ENCODE results near the gene MON2. TPM values are rescaled to one million over a fixed set of nuclear protein-coding genes. Genes with fewer than 3 reads are reported as not detected.

Gene MON2
- total and polyA plus RNA-seq, 2 donors from 2014 or later: 11.6 to 57.9 TPM

- DNase-seq: peak in 3 of 5 donors; percentile 10 to 92 (median 46)
- TF ChIP-seq CTCF (IDR thresholded peaks at IDR 0.05; ENCODE audit: borderline replicate concordance, extremely low read depth, insufficient read depth): no peak
- Histone ChIP-seq H3K27ac (ENCODE audit: low read depth in 2 of 2, low read length in 2 of 2) (peak overlapping the region; percentile 14 to 55), H3K9ac (ENCODE audit: low read length in 3 of 3) (no peak overlapping the region), H3K9me3 (ENCODE audit: control insufficient read depth in 2 of 3, insufficient read depth in 1 of 3, low read length in 3 of 3) (no peaks in the 10 kb centered on the region), H3K4me1 (ENCODE audit: control insufficient read depth in 2 of 3, insufficient read depth in 2 of 3, low read depth in 1 of 3, low read length in 3 of 3) (peaks cover 0 to 15% (median 2%) of the 10 kb centered on the region in 3 donors), H3K36me3 (ENCODE audit: control insufficient read depth in 2 of 3, insufficient read depth in 3 of 3, low read length in 3 of 3) (peaks cover 0 to 3% (median 0%) of the 10 kb centered on the region in 3 donors), H3K27me3 (ENCODE audit: control insufficient read depth, insufficient read depth, low read length) (no peaks in the 10 kb centered on the region), H3K4me3 (ENCODE audit: low read length in 3 of 3) (no peak overlapping the region)
- no peak for FAIRE-seq
- intact Hi-C loops (cut with DNase I): no loop called here
Observed at GRCh38 chr12:62519043-62519442, 52.4 kb downstream of the MON2 start.

GRCh38 chr12:62520361-62520760 is 53.7 kb downstream of the MON2 start:
- no peak for DNase-seq
- intact Hi-C loops (cut with DNase I): no loop called here
- Histone ChIP-seq H3K27me3 (ENCODE audit: control insufficient read depth, insufficient read depth, low read length) (no peaks in the 10 kb centered on the region), H3K4me1 (ENCODE audit: control insufficient read depth in 2 of 3, insufficient read depth in 2 of 3, low read depth in 1 of 3, low read length in 3 of 3) (peaks cover 0 to 15% (median 2%) of the 10 kb centered on the region in 3 donors), H3K27ac (ENCODE audit: low read depth in 2 of 2, low read length in 2 of 2) (no peak overlapping the region), H3K9me3 (ENCODE audit: control insufficient read depth in 2 of 3, insufficient read depth in 1 of 3, low read length in 3 of 3) (no peaks in the 10 kb centered on the region), H3K9ac (ENCODE audit: low read length in 3 of 3) (no peak overlapping the region), H3K4me3 (ENCODE audit: low read length in 3 of 3) (no peak overlapping the region), H3K36me3 (ENCODE audit: control insufficient read depth in 2 of 3, insufficient read depth in 3 of 3, low read length in 3 of 3) (no peaks in the 10 kb centered on the region)
- no peak for TF ChIP-seq CTCF (IDR thresholded peaks at IDR 0.05; ENCODE audit: borderline replicate concordance, extremely low read depth, insufficient read depth)
- no peak for FAIRE-seq

- Histone ChIP-seq H3K27ac (ENCODE audit: low read depth in 2 of 2, low read length in 2 of 2) (no peak overlapping the region), H3K27me3 (ENCODE audit: control insufficient read depth, insufficient read depth, low read length) (no peaks in the 10 kb centered on the region), H3K9me3 (ENCODE audit: control insufficient read depth in 2 of 3, insufficient read depth in 1 of 3, low read length in 3 of 3) (no peaks in the 10 kb centered on the region), H3K4me1 (ENCODE audit: control insufficient read depth in 2 of 3, insufficient read depth in 2 of 3, low read depth in 1 of 3, low read length in 3 of 3) (peaks cover 0 to 15% (median 2%) of the 10 kb centered on the region in 3 donors), H3K9ac (ENCODE audit: low read length in 3 of 3) (no peak overlapping the region), H3K4me3 (ENCODE audit: low read length in 3 of 3) (no peak overlapping the region), H3K36me3 (ENCODE audit: control insufficient read depth in 2 of 3, insufficient read depth in 3 of 3, low read length in 3 of 3) (no peaks in the 10 kb centered on the region)
- DNase-seq (no peak), FAIRE-seq (no peak)
- intact Hi-C loops (cut with DNase I): no loop called here
- no peak for TF ChIP-seq CTCF (IDR thresholded peaks at IDR 0.05; ENCODE audit: borderline replicate concordance, extremely low read depth, insufficient read depth)
Observed at GRCh38 chr12:62522984-62523383, 56.4 kb downstream of the MON2 start.

- Histone ChIP-seq H3K9ac (ENCODE audit: low read length in 3 of 3) (no peak overlapping the region), H3K27me3 (ENCODE audit: control insufficient read depth, insufficient read depth, low read length) (no peaks in the 10 kb centered on the region), H3K9me3 (ENCODE audit: control insufficient read depth in 2 of 3, insufficient read depth in 1 of 3, low read length in 3 of 3) (no peaks in the 10 kb centered on the region), H3K27ac (ENCODE audit: low read depth in 2 of 2, low read length in 2 of 2) (no peak overlapping the region), H3K36me3 (ENCODE audit: control insufficient read depth in 2 of 3, insufficient read depth in 3 of 3, low read length in 3 of 3) (no peaks in the 10 kb centered on the region), H3K4me3 (ENCODE audit: low read length in 3 of 3) (no peak overlapping the region), H3K4me1 (ENCODE audit: control insufficient read depth in 2 of 3, insufficient read depth in 2 of 3, low read depth in 1 of 3, low read length in 3 of 3) (peaks cover 0 to 11% (median 2%) of the 10 kb centered on the region in 3 donors)
- FAIRE-seq (peak; percentile 29), DNase-seq (no peak)
- intact Hi-C loops (cut with DNase I): no loop called here
- no peak for TF ChIP-seq CTCF (IDR thresholded peaks at IDR 0.05; ENCODE audit: borderline replicate concordance, extremely low read depth, insufficient read depth)
Observed at GRCh38 chr12:62523619-62524018, 57.0 kb downstream of the MON2 start.
